ENCODE data around the gene COQ9. TPM values are rescaled to one million over a fixed set of nuclear protein-coding genes. Genes with fewer than 3 reads are reported as not detected.

The COQ9 gene
- total RNA-seq, 1 experiment from 2014 or later, result 62.7 TPM

- Histone ChIP-seq H3K4me1 (ENCODE audit: control insufficient read depth in 1 of 2, insufficient read depth in 2 of 2, low read length in 2 of 2) (peaks cover 11 to 17% of the 10 kb centered on the region in 2 experiments; a peak in 3 of 4 replicates), H3K4me2 (ENCODE audit: low read length) (no peak overlapping the region)
- CTCF ChIA-PET, result no interaction called here
Observed at GRCh38 chr16:57473906-57474305, 26.6 kb downstream of the COQ9 start.

More at GRCh38 chr16:57473906-57474305, 26.6 kb downstream of the COQ9 start:
- ATAC-seq (no peak), DNase-seq (ENCODE audit: low read depth, low spot score) (no peak)
- Histone ChIP-seq H3K27me3 (ENCODE audit: insufficient read depth, low read length) (no peaks in the 10 kb centered on the region), H3K27ac (ENCODE audit: low read depth, low read length) (no peak overlapping the region), H3K79me2 (ENCODE audit: insufficient read depth, low read length) (no peaks in the 10 kb centered on the region), H2AFZ (ENCODE audit: low read depth, low read length, poor library complexity, severe bottlenecking) (no peak overlapping the region), H3K36me3 (ENCODE audit: control insufficient read depth in 1 of 2, insufficient read depth in 2 of 2, low read length in 2 of 2) (peaks cover 23 to 37% of the 10 kb centered on the region in 2 experiments; a peak in 3 of 4 replicates), H3K9me3 (ENCODE audit: control insufficient read depth in 1 of 2, insufficient read depth in 1 of 2, low read depth in 1 of 2, low read length in 2 of 2) (no peaks in the 10 kb centered on the region), H4K20me1 (ENCODE audit: insufficient read depth) (no peaks in the 10 kb centered on the region), H3K4me3 (replicated peaks in 1 of 2; ENCODE audit: low read depth in 1 of 2, low read length in 2 of 2) (no peak overlapping the region), H3K9ac (ENCODE audit: low read length) (no peak overlapping the region), H3K9me2 (ENCODE audit: insufficient read depth) (no peaks in the 10 kb centered on the region)
- BruUV-seq (replicated peaks), result no TSS peak
- intact Hi-C loops (cut with micrococcal nuclease), result no loop called here
- ChIA-PET POLR2A (interaction anchor here (0.7 kb wide), 1 partner anchor 13 kb away, joined by 4 read pairs; no protein-coding TSS in a partner anchor), RAD21 (ENCODE audit: low non-redundant PET in 1 of 2, low total read pairs in 2 of 2, uncharacterized antibody in 2 of 2, unreplicated experiment in 2 of 2) (no interaction called here)
- TF ChIP-seq POLR2AphosphoS5 (IDR thresholded peaks at IDR 0.05; ENCODE audit: low read depth, low read length) (no peak), ZFX (IDR thresholded peaks at IDR 0.05) (no peak), YY1 (IDR thresholded peaks at IDR 0.05; ENCODE audit: extremely low read depth, insufficient replicate concordance, low read depth, low read length) (no peak), FOSL1 (IDR thresholded peaks at IDR 0.05; ENCODE audit: low read depth) (no peak), CBX3 (IDR thresholded peaks at IDR 0.05; ENCODE audit: low read depth) (no peak), ELF1 (IDR thresholded peaks at IDR 0.05; ENCODE audit: borderline replicate concordance, low read depth) (no peak), TCF7L2 (IDR thresholded peaks at IDR 0.05; ENCODE audit: borderline replicate concordance, extremely low read depth, insufficient read depth, insufficient read length) (no peak), EGR1 (IDR thresholded peaks at IDR 0.05; ENCODE audit: low read depth) (no peak), EZH2 (IDR thresholded peaks at IDR 0.05) (no peak), SP1 (IDR thresholded peaks at IDR 0.05; ENCODE audit: low read depth) (no peak)
- TF ChIP-seq, protein P1, sequence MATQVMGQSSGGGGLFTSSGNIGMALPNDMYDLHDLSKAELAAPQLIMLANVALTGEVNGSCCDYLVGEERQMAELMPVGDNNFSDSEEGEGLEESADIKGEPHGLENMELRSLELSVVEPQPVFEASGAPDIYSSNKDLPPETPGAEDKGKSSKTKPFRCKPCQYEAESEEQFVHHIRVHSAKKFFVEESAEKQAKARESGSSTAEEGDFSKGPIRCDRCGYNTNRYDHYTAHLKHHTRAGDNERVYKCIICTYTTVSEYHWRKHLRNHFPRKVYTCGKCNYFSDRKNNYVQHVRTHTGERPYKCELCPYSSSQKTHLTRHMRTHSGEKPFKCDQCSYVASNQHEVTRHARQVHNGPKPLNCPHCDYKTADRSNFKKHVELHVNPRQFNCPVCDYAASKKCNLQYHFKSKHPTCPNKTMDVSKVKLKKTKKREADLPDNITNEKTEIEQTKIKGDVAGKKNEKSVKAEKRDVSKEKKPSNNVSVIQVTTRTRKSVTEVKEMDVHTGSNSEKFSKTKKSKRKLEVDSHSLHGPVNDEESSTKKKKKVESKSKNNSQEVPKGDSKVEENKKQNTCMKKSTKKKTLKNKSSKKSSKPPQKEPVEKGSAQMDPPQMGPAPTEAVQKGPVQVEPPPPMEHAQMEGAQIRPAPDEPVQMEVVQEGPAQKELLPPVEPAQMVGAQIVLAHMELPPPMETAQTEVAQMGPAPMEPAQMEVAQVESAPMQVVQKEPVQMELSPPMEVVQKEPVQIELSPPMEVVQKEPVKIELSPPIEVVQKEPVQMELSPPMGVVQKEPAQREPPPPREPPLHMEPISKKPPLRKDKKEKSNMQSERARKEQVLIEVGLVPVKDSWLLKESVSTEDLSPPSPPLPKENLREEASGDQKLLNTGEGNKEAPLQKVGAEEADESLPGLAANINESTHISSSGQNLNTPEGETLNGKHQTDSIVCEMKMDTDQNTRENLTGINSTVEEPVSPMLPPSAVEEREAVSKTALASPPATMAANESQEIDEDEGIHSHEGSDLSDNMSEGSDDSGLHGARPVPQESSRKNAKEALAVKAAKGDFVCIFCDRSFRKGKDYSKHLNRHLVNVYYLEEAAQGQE (IDR thresholded peaks at IDR 0.05; ENCODE audit: low read depth), result no peak
